ENCODE data around the gene MTHFD2.
"Not testable (repeated sequence)": the region's sequence is repeated elsewhere in the genome, so short reads cannot be mapped to it uniquely, and the experiment has no call there.

Gene MTHFD2

GRCh38 chr2:74197049-74197448 lies 1.4 kb upstream of the MTHFD2 start:
- no peak for DNase-seq (ENCODE audit: low read depth)

DNA sequence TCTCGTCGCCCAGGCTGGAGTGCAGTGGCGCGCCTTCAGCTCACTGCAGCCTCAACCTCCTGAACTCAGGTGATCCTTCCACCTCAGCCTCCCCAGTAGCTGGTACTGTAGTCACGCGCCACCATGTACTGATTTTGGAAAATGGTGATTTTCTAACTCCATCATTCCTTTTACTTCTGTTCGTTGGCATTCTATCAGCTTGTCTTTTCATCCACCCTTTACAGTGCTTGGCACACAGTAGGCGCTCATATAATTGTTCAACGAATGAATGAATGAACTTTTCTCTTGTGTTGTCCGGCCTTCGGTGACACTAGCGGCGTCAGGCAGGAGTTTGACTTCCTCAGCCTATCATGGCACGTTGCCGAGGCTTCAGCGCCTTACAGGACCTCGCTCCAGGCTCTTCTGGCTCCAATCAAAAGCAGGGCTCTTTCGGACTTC lies 373 bp upstream of the MTHFD2 start:
- no peak for DNase-seq (ENCODE audit: low read depth)

DNA sequence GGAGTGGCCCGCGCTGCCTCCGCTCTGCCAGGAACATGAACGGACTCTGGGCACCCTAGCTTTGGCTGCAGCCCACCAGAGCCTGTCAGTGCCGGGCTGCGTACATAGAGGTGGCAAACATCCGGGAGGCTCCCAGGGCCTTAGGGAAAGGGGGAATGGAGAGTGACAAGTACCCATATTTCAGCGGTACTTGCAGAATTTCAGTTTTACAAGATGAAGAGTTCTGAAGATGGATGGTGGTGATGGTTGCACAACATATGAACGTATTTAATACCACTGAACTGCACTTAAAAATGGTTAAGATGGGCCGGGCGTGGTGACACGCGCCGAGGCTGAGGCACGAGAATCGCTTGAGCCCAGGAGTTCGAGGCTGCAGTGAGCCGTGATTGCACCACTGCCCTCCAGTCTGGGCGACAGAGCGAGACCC lies 873 bp downstream of the MTHFD2 start:
- no peak for DNase-seq (ENCODE audit: low read depth)

DNA sequence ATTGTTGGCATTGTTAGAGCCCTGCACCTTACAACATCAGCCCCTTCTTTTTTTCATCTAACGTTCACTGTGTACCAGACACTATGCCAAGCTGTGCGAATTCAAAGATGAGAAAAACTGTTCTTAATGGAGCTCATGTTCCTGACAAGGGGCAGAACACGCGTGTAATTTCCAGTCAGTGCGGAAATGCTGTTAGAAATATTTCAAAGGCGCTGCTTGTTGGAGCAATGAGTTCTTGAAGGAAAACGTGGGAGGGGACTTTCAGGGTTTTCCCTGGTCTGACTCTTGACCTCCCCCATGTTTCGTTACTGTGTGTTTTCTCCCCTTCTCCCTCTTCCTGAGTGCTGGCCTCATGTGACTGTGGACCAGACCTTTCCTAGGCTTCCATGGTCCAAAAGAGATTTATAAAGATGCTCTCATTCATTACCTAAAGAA lies 1.5 kb downstream of the MTHFD2 start:
- no peak for DNase-seq (ENCODE audit: low read depth)

GRCh38 chr2:74201196-74201595 lies 2.8 kb downstream of the MTHFD2 start:
- DNase-seq (ENCODE audit: low read depth) = no peak

DNA sequence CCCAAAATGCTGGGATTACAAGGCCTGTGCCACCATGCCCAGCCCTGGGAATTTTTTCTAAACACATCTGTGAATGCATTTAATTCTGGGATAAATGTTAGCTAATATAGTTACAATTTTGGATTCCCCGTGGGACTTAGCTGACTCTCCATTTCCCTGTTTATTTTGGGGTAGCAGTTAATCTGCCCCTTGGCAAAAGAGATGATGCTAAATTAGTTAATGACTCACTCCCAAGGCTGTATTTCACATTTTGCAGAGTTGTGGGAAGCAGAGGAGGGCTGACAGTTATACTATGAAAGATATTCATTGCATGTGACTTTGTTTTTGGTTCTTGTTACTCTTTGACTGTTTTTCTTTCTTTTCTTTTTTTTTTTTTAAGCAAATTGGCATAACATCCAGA lies 3.2 kb downstream of the MTHFD2 start:
- DNase-seq (ENCODE audit: low read depth) = no peak

DNA sequence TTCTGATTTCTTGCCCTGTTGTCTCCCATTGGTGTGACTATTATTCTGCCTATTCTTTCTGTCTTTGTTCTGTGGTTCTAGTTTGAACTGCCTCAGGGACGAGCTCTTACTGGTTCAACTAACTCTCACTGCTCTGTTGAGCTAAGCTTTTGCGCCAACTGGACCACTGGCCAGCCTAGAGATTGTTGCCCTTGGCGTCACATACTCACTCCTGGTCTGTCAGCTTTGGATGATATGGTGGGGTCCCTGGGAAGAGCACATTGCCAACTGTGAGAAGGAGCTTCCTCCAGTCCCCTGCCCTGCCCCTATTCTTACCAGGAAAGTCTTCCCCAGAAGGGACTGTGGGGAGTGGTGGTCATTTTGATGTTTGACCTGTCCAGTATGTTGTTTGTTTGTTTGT lies 6.0 kb downstream of the MTHFD2 start:
- DNase-seq (ENCODE audit: low read depth) = no peak

GRCh38 chr2:74205113-74205512 lies 6.7 kb downstream of the MTHFD2 start:
- DNase-seq (ENCODE audit: low read depth) = no peak

DNA sequence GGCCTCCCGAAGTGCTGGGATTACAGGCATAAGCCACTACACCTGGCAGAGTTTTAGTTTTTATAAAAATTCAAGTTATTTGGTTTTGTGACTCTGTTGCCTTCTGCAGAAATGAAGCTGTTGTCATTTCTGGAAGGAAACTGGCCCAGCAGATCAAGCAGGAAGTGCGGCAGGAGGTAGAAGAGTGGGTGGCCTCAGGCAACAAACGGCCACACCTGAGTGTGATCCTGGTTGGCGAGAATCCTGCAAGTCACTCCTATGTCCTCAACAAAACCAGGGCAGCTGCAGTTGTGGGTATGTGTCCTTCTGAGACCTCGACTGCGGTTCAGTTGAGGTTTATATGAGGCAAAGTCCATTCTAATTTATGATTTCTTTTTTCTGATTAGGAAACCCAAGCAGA lies 7.2 kb downstream of the MTHFD2 start:
- DNase-seq (ENCODE audit: low read depth) = no peak

DNA sequence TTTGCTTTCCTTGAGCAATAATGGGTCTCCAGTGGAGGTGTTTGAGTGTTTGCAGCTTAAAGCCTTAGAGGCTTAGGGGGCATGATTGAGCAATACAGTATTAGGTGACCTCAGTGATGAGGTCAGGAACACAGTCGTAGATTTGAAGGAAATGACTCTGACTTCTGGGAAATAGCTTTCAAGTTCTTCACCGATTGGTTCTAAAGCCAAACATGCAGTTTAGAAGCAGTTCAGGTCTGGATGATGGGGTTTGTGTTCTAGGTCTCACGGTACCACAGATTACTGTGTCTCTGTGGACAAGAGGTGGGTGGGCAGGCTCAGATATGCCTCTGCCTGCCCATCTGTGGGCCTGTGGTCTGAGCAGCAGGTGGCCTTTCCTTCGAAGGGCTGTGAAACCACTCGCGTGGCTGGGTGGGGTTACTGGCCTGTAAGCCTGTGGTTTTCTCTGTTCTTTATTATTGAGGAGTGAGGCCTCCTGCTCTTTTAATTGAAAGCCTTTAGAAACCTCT lies 7.8 kb downstream of the MTHFD2 start:
- no peak for DNase-seq (ENCODE audit: low read depth)

GRCh38 chr2:74212702-74213410 lies 14.4 kb downstream of the MTHFD2 start:
- no peak for DNase-seq (ENCODE audit: low read depth)

GRCh38 chr2:74215771-74216170 lies 17.4 kb downstream of the MTHFD2 start:
- DNase-seq (ENCODE audit: low read depth) = not testable (repeated sequence)

DNA sequence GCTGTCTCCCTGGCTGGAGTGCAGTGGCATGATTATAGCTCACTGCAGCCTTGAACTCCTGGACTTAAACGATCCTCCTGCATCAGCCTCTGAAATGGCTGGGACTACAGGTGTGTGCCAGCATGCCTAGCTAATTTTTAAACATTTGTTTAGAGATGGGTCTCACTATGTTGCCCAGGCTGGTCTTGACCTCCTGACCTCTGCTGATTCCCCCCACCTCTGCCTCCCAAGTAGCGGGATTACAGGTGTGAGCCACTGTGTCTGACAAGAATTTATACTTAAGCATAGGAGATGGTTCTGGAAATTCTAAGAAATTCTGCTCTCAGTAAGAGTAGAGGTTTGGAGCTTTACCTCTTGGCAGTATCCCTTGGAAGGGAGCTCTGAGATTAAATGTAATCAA lies 18.2 kb downstream of the MTHFD2 start:
- no peak for DNase-seq (ENCODE audit: low read depth)

DNA sequence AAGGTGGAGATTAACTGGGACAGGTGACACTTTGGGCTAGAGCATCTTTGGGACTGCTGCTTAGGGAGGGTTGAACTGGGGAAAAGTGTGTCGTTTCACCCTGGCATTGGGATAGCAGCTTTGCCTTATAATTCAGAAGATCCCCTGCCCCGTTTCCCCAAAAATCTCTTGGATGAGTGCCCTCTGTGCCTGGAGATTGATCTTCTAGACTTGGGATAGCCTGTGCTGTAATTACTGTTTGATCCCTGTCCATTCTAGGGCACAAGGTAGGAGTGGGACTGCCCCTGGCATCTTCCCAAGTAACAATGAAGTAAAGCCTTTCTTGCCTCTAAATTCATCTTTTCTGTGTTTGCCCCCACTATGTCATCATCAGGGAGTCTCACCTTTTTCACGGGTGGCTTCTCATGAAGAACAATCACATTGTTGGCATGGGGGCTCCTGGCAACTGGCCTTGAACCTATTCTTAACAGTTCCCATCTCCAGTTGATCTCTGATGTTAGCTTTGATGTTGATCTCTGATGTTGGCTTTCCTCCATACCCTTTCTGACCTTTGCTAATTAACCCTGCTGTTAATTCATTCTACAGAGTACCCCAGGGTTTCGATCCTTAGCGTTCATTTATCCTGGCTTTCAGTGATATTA lies 21.6 kb downstream of the MTHFD2 start:
- no peak for DNase-seq (ENCODE audit: low read depth)

- no peak for DNase-seq (ENCODE audit: low read depth)
Measured at GRCh38 chr2:74221091-74221490, 22.7 kb downstream of the MTHFD2 start.

DNA sequence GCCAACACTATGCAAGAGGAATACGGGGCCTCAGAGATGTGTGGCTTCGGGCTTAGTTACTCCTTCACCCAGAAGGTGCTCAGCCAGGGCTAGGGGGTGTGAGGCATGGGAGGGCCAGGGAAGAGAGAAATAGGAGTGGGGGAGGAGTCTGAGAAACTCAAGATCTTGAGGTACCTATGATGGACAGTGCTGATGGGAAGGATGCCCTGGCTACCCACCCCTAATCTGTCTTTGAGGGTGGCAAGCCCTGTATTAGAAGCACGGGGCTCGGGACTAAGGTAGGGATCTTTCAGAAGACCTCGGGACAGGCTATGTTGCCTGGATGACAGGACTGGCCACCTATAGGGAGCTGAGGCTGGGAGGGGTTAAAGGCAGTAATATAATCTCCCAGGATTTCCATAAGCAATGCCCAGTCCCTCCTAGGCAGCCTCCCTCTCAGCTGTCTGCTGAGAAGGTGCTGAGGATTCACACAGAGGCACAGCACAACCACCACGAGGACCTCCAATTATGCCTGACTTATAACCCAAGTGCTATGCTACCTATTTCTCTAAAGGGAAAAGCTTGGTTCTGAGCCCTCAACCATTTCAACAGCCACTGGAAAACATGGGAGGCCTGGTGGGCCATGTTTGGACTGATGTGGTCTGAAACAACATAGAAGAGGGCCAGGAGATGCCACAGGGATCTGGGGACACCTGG lies 23.3 kb downstream of the MTHFD2 start:
- DNase-seq (ENCODE audit: low read depth) = no peak

GRCh38 chr2:74222300-74222650 lies 23.9 kb downstream of the MTHFD2 start:
- no peak for DNase-seq (ENCODE audit: low read depth)

DNA sequence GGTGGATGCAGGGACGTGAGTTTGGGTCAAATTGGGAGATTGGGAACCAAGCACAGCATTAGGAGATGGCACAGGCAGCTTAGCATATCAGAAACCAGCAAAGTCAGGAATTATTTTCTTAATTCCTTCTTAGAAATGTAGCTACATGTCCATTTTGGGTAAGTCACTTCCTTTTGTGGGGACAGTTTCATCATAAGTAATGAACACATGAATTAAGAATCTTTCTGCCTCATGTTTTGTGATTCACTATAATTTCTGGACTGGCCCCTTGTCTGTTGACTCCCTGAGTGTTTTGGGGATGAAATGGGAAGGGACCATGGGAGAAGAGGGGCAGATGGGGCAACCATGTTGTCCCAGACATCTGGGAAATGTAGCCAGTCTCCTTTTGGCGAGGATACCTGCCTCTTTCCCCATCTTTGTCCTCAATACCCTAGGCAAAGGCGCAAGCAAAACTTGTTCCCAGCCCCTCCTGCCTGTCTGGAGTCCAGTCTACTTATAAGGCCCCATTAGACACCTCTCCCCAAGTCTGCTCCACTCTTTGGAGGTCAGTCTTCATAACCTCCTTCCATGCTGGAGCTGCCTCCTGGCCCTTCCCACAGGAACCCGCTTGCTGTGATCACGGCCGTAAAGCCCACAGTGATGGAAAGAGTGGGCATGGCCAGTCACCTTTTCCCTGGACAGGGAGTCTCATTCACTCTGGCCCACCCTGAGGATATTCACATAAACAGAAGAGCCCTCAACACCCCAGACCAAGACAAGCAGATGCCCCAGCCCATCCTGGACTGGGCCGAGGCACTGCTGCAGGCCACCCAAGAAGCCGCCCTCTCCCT lies 25.7 kb downstream of the MTHFD2 start:
- no peak for DNase-seq (ENCODE audit: low read depth)

DNA sequence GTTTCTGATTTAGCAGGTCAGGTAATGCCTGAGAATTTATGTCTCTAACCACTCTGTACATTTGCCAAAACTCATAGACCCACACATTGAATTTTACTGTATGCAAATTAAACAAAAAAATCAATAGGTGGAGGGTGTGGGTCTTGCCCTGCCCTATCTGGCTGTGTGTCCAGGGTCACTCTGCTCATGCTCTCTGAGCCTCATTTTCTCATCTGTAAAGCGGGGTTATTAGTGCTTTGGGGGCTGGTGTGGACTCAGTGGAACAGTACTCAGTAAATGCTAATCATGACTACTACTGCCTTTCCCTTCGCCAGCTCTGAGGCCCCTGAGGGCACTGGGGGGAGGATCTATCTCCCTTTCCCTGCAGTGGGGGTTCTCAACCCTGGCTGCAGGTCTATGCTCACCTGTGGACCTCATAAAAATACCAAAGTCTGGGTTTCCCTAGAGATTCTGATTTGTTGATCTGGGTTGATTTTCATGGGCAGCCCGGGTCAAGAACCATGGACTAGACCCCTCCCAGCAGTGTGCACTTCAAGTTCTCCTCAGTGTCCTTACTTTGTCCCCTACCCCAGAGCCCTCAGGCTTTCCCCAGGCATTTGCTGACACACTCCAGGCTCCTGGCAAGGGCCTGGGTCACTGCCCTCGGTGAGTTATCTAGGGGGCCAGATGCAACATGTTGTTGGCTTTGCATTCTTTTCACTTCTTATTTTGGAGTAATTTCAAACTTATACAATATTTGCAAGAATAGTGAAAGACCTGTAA lies 27.5 kb downstream of the MTHFD2 start:
- no peak for DNase-seq (ENCODE audit: low read depth)

DNA sequence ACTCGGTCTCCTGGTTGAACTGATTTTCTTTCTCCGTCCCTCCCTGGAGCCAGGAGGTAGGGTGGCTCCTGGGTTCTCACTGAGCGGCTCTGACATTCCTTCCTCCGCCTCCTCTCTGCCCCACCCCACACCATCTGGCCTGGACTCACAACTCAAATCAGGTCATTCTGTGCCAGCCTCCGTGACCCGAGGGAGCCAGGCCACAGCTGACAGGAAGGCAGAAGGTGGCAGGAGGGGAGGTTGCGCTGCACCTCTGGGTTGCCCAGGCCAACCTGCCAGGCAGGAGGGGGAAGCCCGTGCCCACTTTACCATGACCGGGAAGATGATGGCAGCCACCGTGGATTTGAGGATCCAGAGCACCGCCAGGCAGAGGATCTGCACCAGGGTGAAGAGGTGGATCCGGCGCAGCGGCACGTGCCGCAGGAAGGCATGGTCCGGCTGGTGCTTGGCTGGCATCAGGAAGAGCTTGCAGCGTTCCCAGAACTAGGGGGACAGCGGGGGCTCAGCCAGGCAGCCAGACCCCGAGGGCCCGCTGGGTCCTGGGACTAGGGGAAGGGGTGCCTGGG lies 28.3 kb downstream of the MTHFD2 start:
- DNase-seq (ENCODE audit: low read depth) = no peak

GRCh38 chr2:74227646-74228045 lies 29.2 kb downstream of the MTHFD2 start:
- no peak for DNase-seq (ENCODE audit: low read depth)
